HepG2 (cell line): ENCODE measurements around the gene ANKMY2. TPM values are rescaled to one million over a fixed set of nuclear protein-coding genes. Genes with fewer than 3 reads are reported as not detected.

ENCODE experiments used
- ATAC-seq: fragments of 200-7000 bp; cut with Tn5 transposase; 3 replicates; pipeline ENCODE4 v1.9.1; 2020; ENCODE audit warnings: mild to moderate bottlenecking, moderate library complexity
- BruUV-seq: library from RNA; stranded (reverse); fragments of 400-500 nt; replicated peaks from 2 replicates; lab custom pipeline; 2021; lab: Mats Ljungman, UMichigan
- CTCF ChIA-PET: fragments of 300-600 bp; formaldehyde crosslinking; extraction: SDS; loops from one replicate; lab custom pipeline; 2021; ENCODE audit warnings: low total read pairs, inconsistent platforms, low intra/inter-chr PET ratio; lab: Yijun Ruan, JAX
- POLR2A ChIA-PET: fragments of 350-600 bp; sonication (Branson Sonifier 250); formaldehyde crosslinking; loops from one replicate; lab custom pipeline; 2020; ENCODE audit warnings: antibody characterized with exemption, inconsistent platforms; lab: Yijun Ruan, JAX
- DNase-seq: peaks from one replicate; pipeline ENCODE4 v3.0.0-alpha.2; 2015; ENCODE audit warnings: low spot score
- FAIRE-seq: peaks from 3 replicates; lab custom pipeline; 2011; peaks lifted over from hg19 to GRCh38; lab: Jason Lieb, UNC
- H2AFZ ChIP-seq: one replicate; pipeline ENCODE4 v1.6.1; 2011; ENCODE audit warnings: low read length, inconsistent platforms
- H3K27ac ChIP-seq: fragments of 300-600 bp; 3 replicates; pipeline ENCODE4 v1.8.0; 2011; ENCODE audit warnings: mixed run types, mild to moderate bottlenecking, mixed read lengths, low read length, inconsistent platforms; ENCODE audit not compliant: insufficient read depth; ENCODE audit errors: extremely low read length
- H3K27me3 ChIP-seq, 2 experiments: fragments of 200-600 bp in 1 of 2; 2 replicates in 1 of 2; 3 replicates in 1 of 2; pipeline versions ENCODE4 v1.6.0 to v1.8.0; 2011; ENCODE audit warnings: low read length in 2 of 2, mild to moderate bottlenecking in 2 of 2, moderate library complexity in 2 of 2, inconsistent platforms in 1 of 2; ENCODE audit not compliant: insufficient read depth in 2 of 2, control insufficient read depth in 1 of 2
- H3K36me3 ChIP-seq, 2 experiments: fragments of 200-600 bp in 1 of 2; replicated peaks in 1 of 2; 2 replicates in 1 of 2; 3 replicates in 1 of 2; pipeline versions ENCODE4 v1.5.1 to v1.8.0; 2011; ENCODE audit warnings: low read length in 2 of 2, inconsistent platforms in 1 of 2; ENCODE audit not compliant: insufficient read depth in 2 of 2, control insufficient read depth in 1 of 2
- H3K4me1 ChIP-seq: 2 replicates; pipeline ENCODE4 v1.5.1; 2012; ENCODE audit warnings: low read length, inconsistent platforms; ENCODE audit not compliant: insufficient read depth
- H3K4me2 ChIP-seq: 2 replicates; pipeline ENCODE4 v1.6.0; 2011; ENCODE audit warnings: low read depth, low read length, inconsistent platforms
- H3K4me3 ChIP-seq, 3 experiments: fragments of 200-600 bp in 1 of 3; sonication (generic), shearing (Covaris generic) in 1 of 3; replicated peaks in 1 of 3; 2 replicates each; pipeline ENCODE4 v1.5.1; 2011 to 2016; ENCODE audit warnings: low read length in 3 of 3, inconsistent platforms in 2 of 3, low read depth in 2 of 3, mild to moderate bottlenecking in 2 of 3, control low read depth in 1 of 3, mixed read lengths in 1 of 3; ENCODE audit not compliant: insufficient read depth in 1 of 3
- H3K79me2 ChIP-seq: one replicate; pipeline ENCODE4 v1.6.1; 2011; ENCODE audit warnings: low read length, inconsistent platforms; ENCODE audit not compliant: insufficient read depth
- H3K9ac ChIP-seq: 2 replicates; pipeline ENCODE4 v1.6.0; 2011; ENCODE audit warnings: mild to moderate bottlenecking, low read depth, low read length, inconsistent platforms; ENCODE audit not compliant: insufficient read depth
- H3K9me3 ChIP-seq: 2 replicates; pipeline ENCODE4 v1.5.1; 2012; ENCODE audit warnings: mild to moderate bottlenecking, low read length
- H4K20me1 ChIP-seq: 2 replicates; pipeline ENCODE4 v1.6.0; 2011; ENCODE audit warnings: inconsistent platforms, mild to moderate bottlenecking, low read length, moderate library complexity; ENCODE audit not compliant: insufficient read depth
- BRCA1 ChIP-seq: sonication (generic); formaldehyde crosslinking; IDR thresholded peaks from 2 replicates; pipeline ENCODE4 v1.4.0; 2020; ENCODE audit warnings: missing genetic modification reagents
- FOSL1 ChIP-seq: sonication (generic); formaldehyde crosslinking; IDR thresholded peaks from 2 replicates; pipeline ENCODE4 v1.9.0; 2021; ENCODE audit warnings: missing genetic modification reagents, borderline replicate concordance
- FOSL2 ChIP-seq: sonication (generic); formaldehyde crosslinking; IDR thresholded peaks from 2 replicates; pipeline ENCODE4 v1.4.0; 2020; ENCODE audit warnings: missing genetic modification reagents
- GATA4 ChIP-seq: sonication (generic); IDR thresholded peaks from 2 replicates; pipeline ENCODE4 v1.6.1; 2016; ENCODE audit warnings: antibody characterized with exemption, low read depth, borderline replicate concordance
- IKZF4 ChIP-seq: sonication (generic); formaldehyde crosslinking; IDR thresholded peaks from 2 replicates; pipeline ENCODE4 v1.5.1; 2020; ENCODE audit warnings: borderline replicate concordance, mild to moderate bottlenecking, low read depth, missing genetic modification reagents; ENCODE audit errors: not compliant biosample characterization
- MIER2 ChIP-seq: IDR thresholded peaks from 2 replicates; pipeline ENCODE4 v1.6.1; 2016; ENCODE audit warnings: missing biosample characterization, missing genetic modification reagents
- MTA1 ChIP-seq: sonication (generic); formaldehyde crosslinking; IDR thresholded peaks from 2 replicates; pipeline ENCODE4 v1.4.0; 2020; ENCODE audit warnings: missing genetic modification reagents, mild to moderate bottlenecking, borderline replicate concordance
- MYNN ChIP-seq: sonication (generic); formaldehyde crosslinking; IDR thresholded peaks from 2 replicates; pipeline ENCODE4 v1.4.0; 2020; ENCODE audit warnings: mild to moderate bottlenecking, low read depth, missing genetic modification reagents
- POGZ ChIP-seq: sonication (generic); formaldehyde crosslinking; IDR thresholded peaks from 2 replicates; pipeline ENCODE4 v1.4.0; 2020; ENCODE audit warnings: mild to moderate bottlenecking, missing genetic modification reagents
- RBFOX2 ChIP-seq: fragments of 200-400 bp; formaldehyde crosslinking; IDR thresholded peaks from 2 replicates; pipeline ENCODE4 v1.6.1; 2017; ENCODE audit warnings: low read depth, mild to moderate bottlenecking, low read length
- SAP130 ChIP-seq: IDR thresholded peaks from 2 replicates; pipeline ENCODE4 v1.6.1; 2016; ENCODE audit warnings: low read depth
- ZKSCAN8 ChIP-seq: IDR thresholded peaks from 2 replicates; pipeline ENCODE4 v1.6.1; 2016; ENCODE audit warnings: borderline replicate concordance, missing genetic modification reagents, missing compliant biosample characterization
- WGBS: methylation state at CpG from one replicate; pipeline ENCODE4 v1.1.6; 2017; ENCODE audit warnings: low lambda C conversion rate; 5-methylcytosine and 5-hydroxymethylcytosine counted together
- in situ Hi-C: cut with HindIII; loops from 2 replicates; pipeline ENCODE4 v1.10.0; 2017; ENCODE audit warnings: low pct_unique_long_range_greater_than_20kb; ENCODE audit not compliant: extremely low pct_ligation_motif_present
- intact Hi-C: fragments of 100-400 bp; cut with micrococcal nuclease; formaldehyde crosslinking; loops from one replicate; pipeline ENCODE4 v1.10.0; 2022; ENCODE audit not compliant: unreplicated experiment
- polyA plus RNA-seq, 8 experiments: library from polyadenylated mRNA; depleted of rRNA in 3 of 8; stranded (reverse) in 7 of 8; unstranded in 1 of 8; fragments of >200 nt; fragmentation: Illumina TruSeq in 4 of 8; extraction: Trizol in 4 of 8; gene quantifications; 2 replicates each; pipeline versions ENCODE4 v1.2.1 to v1.2.3, GENCODE V29; 2011 to 2016; ENCODE audit warnings: low read depth in 4 of 8, missing spikeins in 1 of 8, mixed read lengths in 1 of 8; ENCODE audit not compliant: insufficient read depth in 1 of 8
- total RNA-seq, 5 experiments: library from RNA; depleted of rRNA; stranded (reverse); fragments of >200 nt; fragmentation: Illumina TruSeq; extraction: Trizol; gene quantifications; 2 replicates each; pipeline ENCODE4 v1.2.3, GENCODE V29; 2016; ENCODE audit warnings: low read depth in 1 of 5
- TF ChIP-seq, protein P1 (sequence below): sonication (generic); formaldehyde crosslinking; conservative IDR thresholded peaks from 2 replicates; pipeline ENCODE4 v1.4.0; 2020; ENCODE audit warnings: missing genetic modification reagents
- TF ChIP-seq, protein P2 (sequence below): sonication (generic); formaldehyde crosslinking; IDR thresholded peaks from 2 replicates; pipeline ENCODE4 v1.5.0; 2020; ENCODE audit warnings: missing genetic modification reagents

ANKMY2 gene
- total and polyA plus RNA-seq, 2 of the 13 experiments (the other 11 are each of a cell fraction or from before 2014, with no cell fraction given), result 12.2 to 21.6 TPM

DNA sequence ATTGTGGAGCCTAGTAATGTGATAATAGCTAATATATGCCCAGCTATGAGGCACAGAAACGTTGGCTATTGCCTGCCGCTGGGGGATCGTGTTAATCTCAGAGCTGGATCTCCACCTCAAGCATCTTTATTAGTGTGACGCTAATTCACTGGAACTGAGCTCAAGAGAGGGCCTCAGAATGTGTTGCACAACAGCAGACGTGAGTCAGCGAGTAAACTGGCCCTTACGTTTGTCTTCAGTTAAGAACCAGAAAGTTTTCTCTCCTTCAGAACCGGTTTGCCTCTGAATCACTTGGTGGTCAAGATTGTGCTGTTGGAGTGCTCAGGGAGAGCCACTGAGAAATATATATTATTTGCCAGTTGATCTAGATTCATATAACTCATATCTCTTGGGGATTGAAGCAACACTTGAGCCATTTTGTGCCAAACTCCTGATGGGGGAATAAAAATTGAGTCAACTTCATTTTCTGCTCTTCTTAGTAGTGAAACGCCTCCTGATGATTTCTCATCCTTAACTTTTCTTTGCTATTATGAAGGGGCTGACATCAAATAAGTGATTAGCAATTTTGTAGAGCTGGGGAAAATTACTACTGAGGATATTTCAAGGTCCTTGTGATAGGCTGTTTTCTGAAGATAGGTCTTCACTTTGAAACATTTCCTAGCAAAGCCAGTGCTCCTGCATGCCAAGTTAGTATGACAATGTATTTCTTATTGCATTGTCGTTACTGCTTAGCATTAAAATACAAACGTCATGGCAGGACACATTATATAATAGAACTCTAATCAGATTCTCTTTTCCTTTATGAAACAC lies 22.7 kb upstream of the ANKMY2 start (continued):
- TF ChIP-seq FOSL1 (CRISPR knock-in tag), result peak; percentile 41; the same call in 1 of the 2 replicates
- TF ChIP-seq POGZ (CRISPR knock-in tag), result peak; percentile 59; the same call in 1 of the 2 replicates
- peak; percentile 88 for TF ChIP-seq FOSL2 (CRISPR knock-in tag)
- TF ChIP-seq, protein P1, sequence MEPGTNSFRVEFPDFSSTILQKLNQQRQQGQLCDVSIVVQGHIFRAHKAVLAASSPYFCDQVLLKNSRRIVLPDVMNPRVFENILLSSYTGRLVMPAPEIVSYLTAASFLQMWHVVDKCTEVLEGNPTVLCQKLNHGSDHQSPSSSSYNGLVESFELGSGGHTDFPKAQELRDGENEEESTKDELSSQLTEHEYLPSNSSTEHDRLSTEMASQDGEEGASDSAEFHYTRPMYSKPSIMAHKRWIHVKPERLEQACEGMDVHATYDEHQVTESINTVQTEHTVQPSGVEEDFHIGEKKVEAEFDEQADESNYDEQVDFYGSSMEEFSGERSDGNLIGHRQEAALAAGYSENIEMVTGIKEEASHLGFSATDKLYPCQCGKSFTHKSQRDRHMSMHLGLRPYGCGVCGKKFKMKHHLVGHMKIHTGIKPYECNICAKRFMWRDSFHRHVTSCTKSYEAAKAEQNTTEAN, result no peak

DNA sequence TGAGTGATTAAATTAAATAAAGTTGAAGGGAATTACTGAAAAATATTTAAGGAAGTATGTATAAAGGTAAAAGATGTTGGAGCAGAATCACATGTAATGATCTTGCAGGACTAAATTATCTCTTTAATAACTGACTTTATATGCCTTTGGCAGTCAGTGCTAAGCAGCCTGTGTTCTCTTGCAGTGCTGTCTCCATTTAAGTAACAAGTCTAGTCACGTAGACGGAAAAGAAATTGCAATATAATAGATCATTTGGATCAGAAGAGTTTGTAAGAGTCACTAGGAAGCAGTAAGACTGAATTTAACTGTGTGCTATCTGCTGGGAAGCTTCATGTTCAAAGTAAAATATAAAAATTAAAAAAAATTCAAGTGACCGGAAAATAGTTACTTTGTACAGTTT lies 21.8 kb upstream of the ANKMY2 start:
- Histone ChIP-seq H3K27ac (no peak overlapping the region), H3K79me2 (peaks cover 47% of the 10 kb centered on the region), H4K20me1 (no peaks in the 10 kb centered on the region), H3K27me3 (no peaks in the 10 kb centered on the region), H3K4me2 (no peak overlapping the region), H3K9me3 (no peaks in the 10 kb centered on the region), H3K4me3 (no peak overlapping the region), H3K4me1 (peaks cover 15% of the 10 kb centered on the region), H3K9ac (no peak overlapping the region), H3K36me3 (peaks cover 6 to 19% of the 10 kb centered on the region in 2 experiments; a peak in 4 of 5 replicates), H2AFZ (no peak overlapping the region)
- 98% methylated on average over 3 of the region's 3 CpGs for WGBS
- DNase-seq, result no peak
- in situ Hi-C loops, result no loop called here
- TF ChIP-seq MYNN (CRISPR knock-in tag) (no peak), ZKSCAN8 (CRISPR knock-in tag) (no peak), IKZF4 (CRISPR knock-in tag) (no peak), BRCA1 (CRISPR knock-in tag) (no peak), MTA1 (CRISPR knock-in tag) (no peak), MIER2 (CRISPR knock-in tag) (no peak), RBFOX2 (no peak), GATA4 (no peak), SAP130 (CRISPR knock-in tag) (no peak)
- TF ChIP-seq, protein P2, sequence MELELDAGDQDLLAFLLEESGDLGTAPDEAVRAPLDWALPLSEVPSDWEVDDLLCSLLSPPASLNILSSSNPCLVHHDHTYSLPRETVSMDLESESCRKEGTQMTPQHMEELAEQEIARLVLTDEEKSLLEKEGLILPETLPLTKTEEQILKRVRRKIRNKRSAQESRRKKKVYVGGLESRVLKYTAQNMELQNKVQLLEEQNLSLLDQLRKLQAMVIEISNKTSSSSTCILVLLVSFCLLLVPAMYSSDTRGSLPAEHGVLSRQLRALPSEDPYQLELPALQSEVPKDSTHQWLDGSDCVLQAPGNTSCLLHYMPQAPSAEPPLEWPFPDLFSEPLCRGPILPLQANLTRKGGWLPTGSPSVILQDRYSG (CRISPR knock-in tag), result no peak
- BruUV-seq, result no TSS peak
- FAIRE-seq, result no peak
- ChIA-PET CTCF (no interaction called here), POLR2A (no interaction called here)
- intact Hi-C loops, result loop anchor here (10.0 kb wide), 1 partner anchor 1293 kb away; no protein-coding TSS in a partner anchor
- ATAC-seq, result no peak
